WI38 (cell line): Measurements from ENCODE around the gene TTLL11.
"Not testable (repeated sequence)": the region's sequence is repeated elsewhere in the genome, so short reads cannot be mapped to it uniquely, and the experiment has no call there.

ENCODE experiments used
- H3K4me3 ChIP-seq: 2 replicates; pipeline ENCODE4 v1.5.1; 2011; ENCODE audit warnings: low read depth, mild to moderate bottlenecking, control low read depth, low read length
- TF ChIP-seq, protein P1 (sequence below): IDR thresholded peaks from 2 replicates; pipeline ENCODE4 v1.5.1; 2012; ENCODE audit warnings: low read depth, mild to moderate bottlenecking, control low read depth, low read length

TTLL11 gene

DNA sequence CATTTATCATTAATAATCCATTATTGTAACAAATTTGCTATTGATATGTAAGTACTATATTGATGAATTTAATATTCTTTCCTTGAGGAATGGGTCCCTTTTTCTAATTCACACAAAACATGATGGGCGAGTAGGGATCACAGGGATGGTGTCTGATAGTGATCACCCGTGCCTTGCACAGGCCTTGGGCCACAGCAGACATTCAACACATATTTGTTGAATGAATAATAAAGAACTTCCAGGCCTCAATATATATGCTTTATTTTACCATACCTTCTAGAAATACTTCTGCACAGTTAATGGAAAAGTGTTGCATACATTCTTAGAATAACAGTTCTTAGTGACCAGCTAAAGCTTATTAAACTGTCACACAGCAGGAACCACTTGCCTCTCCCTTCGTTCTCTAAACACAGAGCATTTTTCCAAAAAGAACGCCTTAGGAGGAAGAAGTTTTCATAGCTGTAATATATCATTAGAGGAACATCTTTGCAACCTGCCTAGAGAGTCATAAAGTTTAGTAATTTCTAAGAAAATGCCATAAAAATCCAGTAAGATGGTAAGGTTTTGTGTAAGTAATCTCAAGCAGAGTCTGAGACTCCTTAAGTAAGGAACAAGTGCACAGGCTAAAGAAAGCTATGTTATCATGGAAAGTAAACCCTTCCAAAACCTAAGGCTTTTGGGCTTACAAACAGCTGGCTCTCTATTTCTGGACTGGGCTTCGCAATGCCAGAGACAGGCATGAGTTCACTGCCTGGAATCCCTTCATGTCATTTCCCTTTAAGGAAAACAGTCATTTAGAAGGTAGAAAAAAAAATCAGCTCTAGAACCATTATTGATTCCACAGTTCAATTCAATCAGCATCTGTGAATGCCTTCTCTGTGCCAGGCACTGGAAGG lies 17.7 kb downstream of the TTLL11 start:
- TF ChIP-seq, protein P1, sequence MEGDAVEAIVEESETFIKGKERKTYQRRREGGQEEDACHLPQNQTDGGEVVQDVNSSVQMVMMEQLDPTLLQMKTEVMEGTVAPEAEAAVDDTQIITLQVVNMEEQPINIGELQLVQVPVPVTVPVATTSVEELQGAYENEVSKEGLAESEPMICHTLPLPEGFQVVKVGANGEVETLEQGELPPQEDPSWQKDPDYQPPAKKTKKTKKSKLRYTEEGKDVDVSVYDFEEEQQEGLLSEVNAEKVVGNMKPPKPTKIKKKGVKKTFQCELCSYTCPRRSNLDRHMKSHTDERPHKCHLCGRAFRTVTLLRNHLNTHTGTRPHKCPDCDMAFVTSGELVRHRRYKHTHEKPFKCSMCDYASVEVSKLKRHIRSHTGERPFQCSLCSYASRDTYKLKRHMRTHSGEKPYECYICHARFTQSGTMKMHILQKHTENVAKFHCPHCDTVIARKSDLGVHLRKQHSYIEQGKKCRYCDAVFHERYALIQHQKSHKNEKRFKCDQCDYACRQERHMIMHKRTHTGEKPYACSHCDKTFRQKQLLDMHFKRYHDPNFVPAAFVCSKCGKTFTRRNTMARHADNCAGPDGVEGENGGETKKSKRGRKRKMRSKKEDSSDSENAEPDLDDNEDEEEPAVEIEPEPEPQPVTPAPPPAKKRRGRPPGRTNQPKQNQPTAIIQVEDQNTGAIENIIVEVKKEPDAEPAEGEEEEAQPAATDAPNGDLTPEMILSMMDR, result no peak
- H3K4me3 ChIP-seq, result no peak overlapping the region

DNA sequence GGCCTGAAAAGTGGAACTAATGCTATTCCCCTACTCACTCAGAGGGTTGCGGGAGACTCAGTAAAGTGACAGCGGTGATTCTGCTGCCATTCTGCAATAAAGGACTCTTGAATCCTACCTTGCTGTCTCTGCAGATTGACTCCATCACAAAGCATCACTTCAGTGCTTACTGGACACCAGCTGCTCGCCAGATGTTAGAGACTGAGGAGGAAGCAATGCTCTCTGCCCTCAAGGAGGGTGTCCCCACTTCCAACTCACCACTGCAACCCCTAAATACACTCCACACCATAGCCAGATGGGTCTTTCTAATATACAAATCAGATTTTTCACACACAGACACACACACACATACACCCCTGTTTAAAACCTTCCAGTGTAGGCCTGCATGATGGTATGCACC lies 21.4 kb downstream of the TTLL11 start:
- no peak overlapping the region for H3K4me3 ChIP-seq
- TF ChIP-seq, protein P1, result no peak

DNA sequence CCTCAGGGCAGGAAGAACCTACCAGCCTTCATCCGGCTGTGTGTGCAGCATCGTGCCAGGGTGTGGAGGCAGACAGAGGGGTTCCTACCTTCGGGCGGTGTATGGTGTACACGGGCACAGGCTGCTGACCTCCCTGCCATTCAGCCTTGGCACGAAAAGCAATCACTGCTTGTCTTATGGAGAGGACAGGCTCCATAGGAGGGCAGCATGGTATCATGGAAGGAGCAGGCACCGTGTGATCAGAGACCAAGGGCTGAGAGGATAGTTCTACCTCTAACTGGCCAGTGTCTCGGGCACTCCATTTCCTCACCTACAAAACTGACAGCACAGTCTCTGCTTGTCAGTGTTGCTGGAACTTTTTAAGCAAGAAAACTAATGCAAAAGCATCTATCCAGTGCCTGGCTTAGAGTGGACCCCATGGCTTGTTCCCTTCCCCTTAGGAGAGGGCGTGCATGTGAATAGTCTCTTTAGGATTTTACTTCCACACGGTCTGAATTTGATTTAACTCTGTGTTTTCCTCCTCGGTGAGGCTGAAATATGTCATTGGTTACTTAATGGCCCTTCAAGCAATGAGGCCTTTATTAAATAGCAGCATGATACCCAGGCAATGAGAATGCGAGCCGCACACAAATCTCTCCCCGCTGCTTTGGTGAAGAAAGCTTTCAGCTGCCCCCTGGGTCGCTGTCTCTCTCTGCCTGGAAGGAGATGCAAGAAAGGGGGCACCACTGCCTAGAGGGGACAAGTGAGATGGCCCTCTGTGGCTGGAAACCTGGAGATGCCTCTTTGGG lies 22.2 kb downstream of the TTLL11 start:
- no peak overlapping the region for H3K4me3 ChIP-seq
- TF ChIP-seq, protein P1, result no peak

DNA sequence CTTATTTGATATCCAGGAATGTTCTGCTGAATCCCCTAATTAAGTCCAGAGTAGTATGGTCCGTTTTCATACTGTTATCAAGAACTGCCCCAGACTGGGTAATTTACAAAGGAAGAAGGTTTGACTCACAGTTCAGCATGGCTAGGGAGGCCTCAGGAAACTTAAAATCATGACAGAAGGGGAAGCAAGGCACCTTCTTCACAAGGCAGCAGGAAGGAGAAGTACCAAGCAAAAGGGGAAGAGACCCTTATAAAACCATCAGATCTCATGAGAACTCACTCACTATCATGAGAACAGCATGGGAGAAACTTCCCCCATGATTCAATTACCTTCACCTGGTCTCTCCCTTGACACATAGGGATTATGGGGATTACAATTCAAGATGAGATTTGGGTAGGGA lies 26.4 kb downstream of the TTLL11 start:
- not testable (repeated sequence) for H3K4me3 ChIP-seq

DNA sequence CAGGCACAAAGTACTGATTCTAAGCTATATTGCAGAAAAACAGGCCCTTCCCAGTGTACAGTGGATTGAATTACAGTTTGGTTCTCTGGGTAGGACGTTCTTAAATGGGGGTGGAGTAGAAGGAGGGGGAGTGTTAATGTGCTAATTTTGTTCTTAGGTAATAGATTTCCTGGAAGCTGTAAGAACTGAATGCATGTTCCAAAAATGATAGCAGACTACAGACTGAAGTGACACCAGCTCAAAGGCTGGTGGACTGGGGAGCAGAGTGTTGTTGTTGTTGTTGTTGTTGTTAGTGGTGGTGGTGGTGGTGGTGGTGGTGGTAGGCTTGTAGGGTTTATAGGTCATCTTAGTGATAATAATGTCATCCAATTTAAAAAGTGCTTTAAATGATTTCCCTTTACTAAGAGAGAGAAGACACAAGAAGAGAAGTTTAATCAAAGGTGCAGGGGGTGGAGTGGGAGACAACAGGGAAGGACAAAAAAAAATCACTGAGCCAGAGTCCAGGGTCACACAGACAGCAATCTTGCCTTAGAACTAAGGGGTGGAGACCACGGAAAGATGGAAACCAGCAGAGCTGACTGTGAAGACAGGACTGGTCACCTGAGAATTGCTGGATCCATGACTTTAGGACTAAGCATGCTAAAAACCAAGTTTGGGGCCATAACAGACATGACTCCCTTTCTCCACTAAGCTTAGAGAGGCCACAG lies 27.0 kb downstream of the TTLL11 start:
- no peak overlapping the region for H3K4me3 ChIP-seq
- TF ChIP-seq, protein P1, result no peak

DNA sequence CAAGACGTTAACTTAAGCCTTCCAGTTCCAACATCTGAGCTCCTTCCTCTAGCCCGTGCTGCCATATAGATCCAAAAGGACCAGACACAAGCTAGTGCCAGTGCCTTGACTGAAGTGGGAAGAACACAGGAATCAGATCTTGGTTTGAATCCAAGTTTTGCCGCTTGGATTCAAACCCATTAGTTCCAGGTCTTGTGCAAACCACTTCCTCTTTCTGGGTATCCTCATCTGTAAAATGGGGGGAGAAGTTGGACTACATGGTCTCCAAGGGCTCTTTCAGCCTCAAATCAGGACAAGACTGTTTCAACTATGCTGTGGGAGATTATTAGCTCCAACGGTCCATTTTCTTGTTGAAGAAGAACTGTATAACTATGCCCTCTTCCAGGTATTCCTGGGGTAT lies 32.6 kb downstream of the TTLL11 start:
- H3K4me3 ChIP-seq, result no peak overlapping the region
- TF ChIP-seq, protein P1, result no peak

DNA sequence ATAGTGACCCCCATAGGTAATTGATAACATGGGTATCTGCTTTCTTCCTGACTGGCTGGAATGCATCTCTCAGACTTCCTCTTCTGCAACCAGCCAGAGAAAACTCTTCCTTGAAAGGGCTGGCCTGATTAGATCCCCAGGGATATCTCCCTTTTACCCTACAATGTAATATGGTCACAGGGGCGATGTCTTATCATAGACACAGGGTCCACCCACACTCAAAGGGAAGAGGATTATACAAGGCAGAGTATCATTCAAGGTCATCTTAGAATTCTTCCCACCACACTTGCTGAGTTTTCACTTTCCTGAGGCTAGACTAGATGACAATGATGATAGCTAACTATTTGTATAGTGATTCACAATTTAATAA lies 33.2 kb downstream of the TTLL11 start:
- no peak overlapping the region for H3K4me3 ChIP-seq
- TF ChIP-seq, protein P1, result no peak
